NOMO-1 treated with DMSO at 0.1 percent for 48 hours (cell line): ENCODE measurements around the gene ERFE.

Experiments
- DNase-seq: peaks from one replicate; lab custom pipeline; 2025; ENCODE audit not compliant: unreplicated experiment; lab: John Stamatoyannopoulos, UW

Gene ERFE

DNA sequence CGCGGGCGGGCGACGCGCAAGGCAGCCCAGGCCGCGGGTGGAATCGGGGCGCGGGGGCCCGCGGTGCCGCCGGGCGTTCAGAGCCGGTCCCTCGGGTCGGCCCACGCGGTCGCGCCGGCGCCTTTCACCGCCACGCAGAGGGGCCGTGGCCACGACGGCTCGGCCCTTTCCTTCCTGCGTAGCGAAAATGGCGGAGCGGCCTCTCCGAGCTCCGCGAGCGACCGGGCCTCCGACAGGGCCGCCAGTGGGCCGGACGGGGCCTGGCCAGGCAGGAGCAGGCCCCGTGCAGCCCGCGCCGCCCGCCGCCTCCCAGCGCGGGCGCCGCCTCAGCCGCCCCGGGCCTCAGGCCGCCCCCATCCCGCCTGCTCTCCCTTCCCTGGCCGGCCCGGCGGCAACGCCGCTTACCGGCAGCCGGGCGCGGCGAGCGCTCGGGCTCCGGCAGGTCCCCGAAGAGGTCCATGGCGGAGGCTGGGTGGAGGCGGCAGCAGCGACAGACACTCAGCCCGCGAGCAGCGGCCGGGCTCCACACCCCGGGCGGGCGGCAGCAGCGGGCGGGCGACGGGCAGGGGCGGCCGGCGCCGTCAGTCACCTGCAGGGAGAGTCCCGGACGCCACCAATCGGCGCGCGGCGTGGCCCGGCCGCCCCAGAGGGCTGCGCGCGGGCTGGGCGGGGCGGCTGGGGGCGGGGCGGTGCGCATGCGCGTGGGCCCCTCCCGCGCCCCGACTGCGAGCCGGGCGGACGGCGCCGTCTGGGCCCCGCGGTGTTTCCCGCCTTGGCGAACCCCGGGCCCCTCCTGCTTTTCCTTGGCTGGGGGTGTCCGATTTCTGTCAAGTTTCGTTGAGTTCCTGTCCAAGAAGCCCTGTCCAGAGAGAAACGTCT is 44.6 kb downstream of the ERFE start, which contains the start of gene ILKAP:
Gene ILKAP (minus strand): TSS at position 602 of the 879 bp plus-strand sequence. CDS start 142 bp downstream, at position 460.
- peak; percentile 72 for DNase-seq

DNA sequence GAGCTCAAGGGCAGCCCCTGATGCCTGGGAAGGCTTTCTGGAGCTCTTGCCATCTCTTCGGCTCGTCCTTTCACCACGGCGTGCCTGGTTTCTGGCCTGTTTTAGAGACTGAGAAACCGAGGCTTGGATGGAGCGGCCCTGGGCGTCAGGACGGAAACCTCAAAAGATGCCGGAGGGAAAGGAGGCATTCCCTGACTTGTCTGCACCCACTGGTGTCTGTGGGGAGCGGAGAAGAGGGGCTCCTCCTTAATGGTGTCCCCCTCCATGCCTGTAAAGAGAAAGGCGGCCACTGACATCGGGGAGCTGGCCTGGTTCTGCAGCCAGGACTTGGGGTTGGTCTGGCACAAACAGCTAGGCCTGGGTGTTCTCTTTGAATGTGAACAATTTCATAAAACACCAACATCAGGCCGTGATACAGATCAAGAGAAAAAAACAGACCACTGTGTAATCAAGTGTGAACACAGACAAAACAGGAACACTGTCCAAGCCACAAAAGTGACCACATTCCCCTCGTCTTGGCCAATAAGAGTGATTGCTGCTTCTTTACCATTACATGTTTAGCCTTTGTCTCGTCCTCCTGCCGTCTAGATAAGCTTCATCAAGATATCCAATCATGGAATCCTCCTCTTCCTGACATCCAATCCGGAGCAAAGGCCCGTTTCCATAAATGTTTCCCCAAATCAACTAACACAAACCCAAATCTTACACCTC is 45.4 kb downstream of the ERFE start:
- DNase-seq: peak; percentile 63

DNA sequence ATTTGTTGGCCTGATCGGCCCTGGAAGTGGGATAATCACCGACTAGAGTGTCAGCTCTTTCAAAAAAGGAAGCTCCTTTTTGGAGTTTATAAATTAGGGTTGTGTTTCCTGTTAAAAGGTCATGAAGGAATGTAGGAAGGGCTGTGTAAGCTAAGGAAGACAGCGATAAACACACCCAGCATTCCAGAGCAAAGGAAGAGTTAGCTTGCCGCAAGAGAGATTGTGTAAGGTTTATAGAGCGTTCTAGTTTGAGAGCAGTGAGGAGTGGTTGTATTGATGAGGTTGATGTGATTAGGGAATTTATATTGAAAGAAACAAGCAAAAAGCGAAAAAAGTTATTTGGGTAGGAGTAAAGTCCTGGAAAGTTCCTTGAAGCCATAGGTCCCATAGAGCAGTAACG is 48.2 kb downstream of the ERFE start:
- no peak for DNase-seq

DNA sequence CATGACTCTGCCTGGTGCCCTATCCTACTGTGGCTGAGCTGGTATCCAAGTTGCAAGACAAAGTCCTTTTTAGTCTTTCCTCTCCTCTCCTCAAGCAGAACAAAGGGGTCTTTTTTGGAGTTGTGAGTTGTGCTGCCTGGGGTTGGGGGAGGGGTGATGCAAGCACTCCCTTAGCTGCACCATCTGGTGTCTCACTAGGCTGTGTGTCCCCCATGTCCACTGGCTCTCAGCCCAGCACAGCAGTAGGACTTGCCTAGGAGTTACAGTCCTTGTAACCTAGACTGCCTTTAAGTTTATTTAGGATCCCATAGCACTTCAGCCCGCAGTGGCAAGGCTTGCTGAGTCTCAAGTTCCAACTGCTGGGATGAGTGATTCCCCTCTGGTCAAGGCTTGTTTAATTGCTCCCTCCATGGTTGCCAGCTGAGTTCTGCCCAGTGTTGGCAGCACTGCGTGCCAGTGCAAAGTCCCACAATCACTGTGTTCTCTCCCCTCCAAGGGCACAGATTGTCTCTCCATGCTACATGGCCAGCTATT is 57.9 kb downstream of the ERFE start:
- no peak for DNase-seq
